NT2/D1 (cell line): ENCODE results near the gene CYLC1.

Experiments used
- SUZ12 ChIP-seq: IDR thresholded peaks from 2 replicates; pipeline ENCODE4 v1.6.1; 2011; ENCODE audit not compliant: insufficient read length, insufficient read depth; ENCODE audit errors: extremely low read depth
- YY1 ChIP-seq: IDR thresholded peaks from 2 replicates; pipeline ENCODE4 v1.6.1; 2011; ENCODE audit not compliant: insufficient read length, insufficient read depth
- ZNF274 ChIP-seq: IDR thresholded peaks from 2 replicates; pipeline ENCODE4 v1.6.1; 2011; ENCODE audit warnings: mild to moderate bottlenecking, low read depth, low read length

DNA sequence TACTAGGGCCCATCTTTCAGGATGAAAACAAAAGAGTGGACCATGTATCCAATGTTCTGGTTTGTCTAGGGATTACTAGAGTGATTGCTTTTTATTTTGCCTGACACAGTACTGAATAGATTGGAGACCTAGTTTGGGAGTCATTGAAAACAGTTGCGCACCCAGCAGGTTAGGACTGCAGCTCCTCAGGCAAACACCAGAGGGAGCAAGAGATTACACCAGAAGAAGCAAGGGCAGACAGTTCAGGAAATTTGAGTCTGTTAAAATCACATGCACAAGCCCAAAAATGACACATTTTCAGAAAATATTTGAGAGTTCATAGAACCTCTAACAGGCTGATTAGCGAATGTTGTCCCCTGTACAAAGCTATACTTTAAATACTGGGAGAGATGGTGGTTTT lies 55.6 kb downstream of the CYLC1 start:
- TF ChIP-seq YY1 (no peak), ZNF274 (no peak), SUZ12 (no peak)
